GM23248 (cell line): ENCODE measurements around the gene IGFBP4. TPM values are rescaled to one million over a fixed set of nuclear protein-coding genes. Genes with fewer than 3 reads are reported as not detected.

ENCODE experiments used
- DNase-seq: peaks from one replicate; pipeline ENCODE4 v3.0.0-alpha.2; 2015
- H2AFZ ChIP-seq: fragments of 200-600 bp; sonication (generic); 2 replicates; pipeline ENCODE4 v1.6.1; 2016; ENCODE audit warnings: antibody characterized with exemption
- H3F3A ChIP-seq: fragments of 200-600 bp; sonication (generic); 2 replicates; pipeline ENCODE4 v1.6.1; 2016; ENCODE audit warnings: mild to moderate bottlenecking, antibody characterized with exemption, mixed run types; ENCODE audit not compliant: insufficient read depth
- H3K27ac ChIP-seq: fragments of 200-600 bp; sonication (generic); 2 replicates; pipeline ENCODE4 v1.5.1; 2016; ENCODE audit warnings: mild to moderate bottlenecking
- H3K27me3 ChIP-seq: fragments of 200-600 bp; sonication (generic); replicated peaks from 2 replicates; pipeline ENCODE4 v1.6.1; 2016; ENCODE audit warnings: mild to moderate bottlenecking; ENCODE audit not compliant: insufficient read depth
- H3K36me3 ChIP-seq: fragments of 200-600 bp; sonication (generic); 2 replicates; pipeline ENCODE4 v1.6.1; 2016; ENCODE audit warnings: low read depth, mild to moderate bottlenecking
- H3K4me1 ChIP-seq: fragments of 200-600 bp; sonication (generic); 2 replicates; pipeline ENCODE4 v1.6.1; 2016; ENCODE audit warnings: mild to moderate bottlenecking; ENCODE audit not compliant: insufficient read depth
- H3K4me2 ChIP-seq: fragments of 200-600 bp; sonication (generic); one replicate; pipeline ENCODE4 v1.6.1; 2016; ENCODE audit warnings: mild to moderate bottlenecking; ENCODE audit not compliant: unreplicated experiment
- H3K4me3 ChIP-seq: fragments of 200-600 bp; sonication (generic); 2 replicates; pipeline ENCODE4 v1.5.1; 2016; ENCODE audit warnings: mild to moderate bottlenecking
- H3K79me2 ChIP-seq: fragments of 200-600 bp; sonication (generic); 2 replicates; pipeline ENCODE4 v1.6.1; 2016; ENCODE audit warnings: mild to moderate bottlenecking; ENCODE audit not compliant: insufficient read depth
- H3K9ac ChIP-seq: fragments of 200-600 bp; sonication (generic); 2 replicates; pipeline ENCODE4 v1.6.1; 2016; ENCODE audit warnings: mild to moderate bottlenecking
- H3K9me2 ChIP-seq: fragments of 200-600 bp; sonication (generic); 2 replicates; pipeline ENCODE4 v1.6.1; 2016; ENCODE audit warnings: mixed run types, mild to moderate bottlenecking, moderate library complexity; ENCODE audit not compliant: insufficient read depth
- H3K9me3 ChIP-seq: fragments of 200-600 bp; sonication (generic); one replicate; pipeline ENCODE4 v1.6.1; 2017; ENCODE audit warnings: low read depth
- H4K20me1 ChIP-seq: fragments of 200-600 bp; sonication (generic); 2 replicates; pipeline ENCODE4 v1.6.0; 2016; ENCODE audit not compliant: insufficient read depth
- EZH2 ChIP-seq: fragments of 200-600 bp; sonication (generic); IDR thresholded peaks from 2 replicates; pipeline ENCODE4 v1.6.1; 2018; ENCODE audit warnings: antibody characterized with exemption, mild to moderate bottlenecking; ENCODE audit not compliant: insufficient read depth, poor library complexity, severe bottlenecking
- EZH2phosphoT487 ChIP-seq: fragments of 200-600 bp; sonication (generic); IDR thresholded peaks from 2 replicates; pipeline ENCODE4 v1.6.1; 2018; ENCODE audit warnings: antibody characterized with exemption, moderate library complexity, mild to moderate bottlenecking, low read depth; ENCODE audit not compliant: insufficient read depth
- WGBS, 2 experiments: methylation state at CpG; one replicate each; pipeline ENCODE4 v1.1.6; 2015 to 2017; ENCODE audit warnings: low lambda C conversion rate in 2 of 2, low coverage in 1 of 2; ENCODE audit errors: missing lambda C conversion rate in 2 of 2; 5-methylcytosine and 5-hydroxymethylcytosine counted together
- in situ Hi-C: fragments of 300-500 bp; cut with MboI; formaldehyde crosslinking; loops from 2 replicates; pipeline ENCODE4 v1.15.0; 2020
- polyA plus RNA-seq: library from polyadenylated mRNA; unstranded; fragments of >200 nt; fragmentation: Nextera tagmentation; extraction: Ambion mirVana; gene quantifications from 2 replicates; pipeline ENCODE4 v1.2.1, GENCODE V29; 2016
- total RNA-seq: library from RNA; depleted of rRNA; stranded (reverse); fragments of >200 nt; shearing (Covaris generic); gene quantifications from 2 replicates; pipeline ENCODE4 v1.2.3, GENCODE V29; 2014

Gene IGFBP4
- total and polyA plus RNA-seq, 2 experiments from 2014 or later = 408 to 1,209 TPM

DNA sequence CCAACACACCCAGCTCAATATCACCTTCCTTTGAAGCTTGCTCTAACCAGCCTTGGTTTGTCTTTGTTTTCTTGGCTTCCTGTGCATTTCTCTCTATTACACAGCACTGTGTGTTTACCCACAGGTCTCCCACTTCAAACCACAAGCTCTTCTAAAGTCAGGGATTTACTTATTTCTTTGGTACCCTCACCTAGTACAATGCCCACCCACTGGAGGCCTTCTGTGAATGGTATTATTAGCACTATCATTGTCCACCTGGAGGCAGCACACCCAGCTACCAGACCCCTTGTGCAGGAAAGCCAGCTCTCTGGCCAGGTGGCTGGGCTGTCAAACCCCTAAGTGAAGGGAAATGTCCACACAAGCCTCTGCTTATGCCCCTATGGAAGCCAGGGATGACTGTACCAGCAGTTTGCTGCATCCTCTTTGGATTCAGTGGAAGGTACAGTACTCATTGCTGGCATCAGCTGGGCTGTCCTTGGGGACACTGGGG, 16.2 kb upstream of the IGFBP4 start:
- in situ Hi-C loops = no loop called here
- H2AFZ ChIP-seq = no peak overlapping the region

DNA sequence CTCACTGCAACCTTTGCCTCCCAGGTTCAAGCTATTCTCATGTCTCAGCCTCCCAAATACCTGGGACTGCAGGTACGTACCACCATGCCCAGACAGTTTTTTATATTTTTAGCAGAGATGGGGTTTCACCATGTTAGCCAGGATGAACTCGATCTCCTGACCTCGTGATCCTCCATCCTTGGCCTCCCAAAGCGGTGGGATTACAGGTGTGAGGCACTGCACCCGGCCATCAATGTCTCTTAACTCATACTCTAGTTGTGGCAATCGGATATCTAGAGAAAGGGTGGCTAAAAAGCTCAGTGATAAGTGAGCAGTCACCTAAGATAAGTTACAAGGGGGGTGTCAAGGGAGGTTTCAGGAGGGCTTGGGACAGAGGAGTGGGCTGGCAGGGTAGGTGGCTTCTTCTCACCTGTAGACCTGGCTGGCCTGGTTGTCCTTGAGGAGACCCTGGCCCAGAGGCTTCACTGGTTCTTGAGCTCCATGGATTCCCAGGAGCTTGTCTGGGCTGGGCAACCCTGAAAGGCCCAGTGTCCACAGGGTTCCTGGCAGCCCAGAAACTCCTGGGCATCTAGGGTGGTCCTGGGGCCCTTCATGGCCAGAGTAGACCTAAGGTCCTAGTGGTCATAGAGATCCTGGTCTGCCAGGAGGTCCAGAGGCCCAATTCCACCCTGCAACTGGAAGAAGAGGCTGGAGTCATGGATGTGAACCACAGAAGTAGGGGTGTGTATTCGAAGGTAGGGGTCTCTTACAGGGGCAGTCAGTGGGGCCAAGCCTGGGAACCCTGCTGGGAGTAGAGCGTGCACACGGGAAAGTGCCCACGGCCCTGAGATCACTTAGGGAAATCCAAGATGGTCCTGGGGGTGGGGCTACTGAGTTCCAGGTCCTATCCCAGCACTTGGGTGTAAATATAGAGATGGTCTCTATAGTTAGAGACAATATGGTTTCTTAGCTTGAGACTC, 12.7 kb upstream of the IGFBP4 start:
- WGBS, 2 experiments = 72 to 81% methylated on average over 10 of the region's 10 CpGs
- no peaks in the 10 kb centered on the region for H3K9me3 ChIP-seq
- H3K36me3 ChIP-seq = no peaks in the 10 kb centered on the region
- TF ChIP-seq EZH2 (no peak), EZH2phosphoT487 (no peak)
- DNase-seq = no peak
- H3K9ac ChIP-seq = no peak overlapping the region
- peaks cover 10% of the 10 kb centered on the region for H3K4me1 ChIP-seq
- H3K9me2 ChIP-seq = no peaks in the 10 kb centered on the region
- H3K27ac ChIP-seq = no peak overlapping the region
- in situ Hi-C loops = no loop called here
- H2AFZ ChIP-seq = no peak overlapping the region
- no peaks in the 10 kb centered on the region for H3K27me3 ChIP-seq
- H4K20me1 ChIP-seq = no peaks in the 10 kb centered on the region
- no peaks in the 10 kb centered on the region for H3K79me2 ChIP-seq
- H3K4me2 ChIP-seq = no peak overlapping the region
- no peak overlapping the region for H3K4me3 ChIP-seq
- peaks cover 5% of the 10 kb centered on the region for H3F3A ChIP-seq

More for the DNA sequence above, 16.2 kb upstream of the IGFBP4 start:
- Histone ChIP-seq H3K4me2 (no peak overlapping the region), H3K4me3 (no peak overlapping the region), H3F3A (no peaks in the 10 kb centered on the region), H3K9ac (no peak overlapping the region), H3K79me2 (no peaks in the 10 kb centered on the region), H3K27ac (no peak overlapping the region), H3K4me1 (no peaks in the 10 kb centered on the region), H3K36me3 (no peaks in the 10 kb centered on the region), H3K9me2 (no peaks in the 10 kb centered on the region), H4K20me1 (no peaks in the 10 kb centered on the region), H3K9me3 (no peaks in the 10 kb centered on the region), H3K27me3 (no peaks in the 10 kb centered on the region)
- TF ChIP-seq EZH2phosphoT487 (no peak), EZH2 (no peak)
- DNase-seq = no peak

DNA sequence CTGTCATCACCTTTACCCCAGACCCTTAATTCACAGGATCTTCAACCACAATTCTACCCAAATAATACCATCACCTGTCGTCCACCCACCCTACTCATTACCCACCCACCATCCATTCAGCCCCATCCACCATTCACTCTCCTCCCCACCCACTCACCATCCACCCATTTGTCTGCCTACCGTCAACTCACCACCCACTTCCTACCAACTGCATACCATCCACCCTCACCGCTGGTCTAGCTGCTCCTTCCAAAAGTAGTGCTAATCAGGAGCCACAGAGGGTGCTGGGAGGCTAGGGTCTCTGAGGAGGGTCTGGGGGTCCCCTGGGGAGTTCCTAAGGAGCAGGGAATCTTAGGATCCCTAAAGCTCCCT, 12.0 kb upstream of the IGFBP4 start:
- no peak overlapping the region for H3K27ac ChIP-seq
- DNase-seq = no peak
- no peaks in the 10 kb centered on the region for H3K9me3 ChIP-seq
- H2AFZ ChIP-seq = no peak overlapping the region
- H3K4me1 ChIP-seq = peaks cover 10% of the 10 kb centered on the region
- no peaks in the 10 kb centered on the region for H3K9me2 ChIP-seq
- H3K4me3 ChIP-seq = no peak overlapping the region
- H3K27me3 ChIP-seq = no peaks in the 10 kb centered on the region
- in situ Hi-C loops = no loop called here
- WGBS, 2 experiments = 80 to 85% methylated on average over 3 of the region's 3 CpGs
- H4K20me1 ChIP-seq = no peaks in the 10 kb centered on the region
- no peaks in the 10 kb centered on the region for H3K79me2 ChIP-seq
- H3K36me3 ChIP-seq = no peaks in the 10 kb centered on the region
- TF ChIP-seq EZH2phosphoT487 (no peak), EZH2 (no peak)
- no peak overlapping the region for H3K4me2 ChIP-seq
- H3K9ac ChIP-seq = no peak overlapping the region
- H3F3A ChIP-seq = peaks cover 5% of the 10 kb centered on the region

- Histone ChIP-seq H3K4me1 (peaks cover 10% of the 10 kb centered on the region), H3K36me3 (no peaks in the 10 kb centered on the region), H3F3A (peaks cover 5% of the 10 kb centered on the region), H4K20me1 (no peaks in the 10 kb centered on the region), H3K27ac (no peak overlapping the region), H3K4me3 (no peak overlapping the region), H3K79me2 (no peaks in the 10 kb centered on the region), H2AFZ (peak overlapping the region; percentile 54), H3K9me3 (no peaks in the 10 kb centered on the region), H3K27me3 (no peaks in the 10 kb centered on the region), H3K4me2 (no peak overlapping the region), H3K9ac (0 out of 2 replicates have a peak overlapping the region, but pooled peaks have one; percentile 3), H3K9me2 (no peaks in the 10 kb centered on the region)
- DNase-seq = peak; percentile 81
- in situ Hi-C loops = no loop called here
- 38 to 46% methylated on average over 2 of the region's 2 CpGs for WGBS, 2 experiments
- TF ChIP-seq EZH2 = no peak
- no peak for TF ChIP-seq EZH2phosphoT487
Measured at GRCh38 chr17:40432864-40433528, 10.3 kb upstream of the IGFBP4 start.
